Frontal cortex (tissue), 4 donors: ENCODE data around the gene ITGAE. TPM values are rescaled to one million over a fixed set of nuclear protein-coding genes. Genes with fewer than 3 reads are reported as not detected.
"Not testable (repeated sequence)": the region's sequence is repeated elsewhere in the genome, so short reads cannot be mapped to it uniquely, and the experiment has no call there.

Experiments
- DNase-seq, 2 donors: peaks; one replicate each; pipeline ENCODE4 v3.0.0; 2012; ENCODE audit warnings: low spot score in 2 of 2
- FAIRE-seq: peaks from 2 replicates; lab custom pipeline; 2012; peaks lifted over from hg19 to GRCh38; lab: Jason Lieb, UNC
- total RNA-seq: library from RNA; depleted of rRNA; stranded (reverse); fragments of >200 nt; gene quantifications from one replicate; pipeline ENCODE4 v1.2.3, GENCODE V29; 2014
- donor health status: control.
- donor health status: control.
- donor health status: control.

ITGAE gene
- total RNA-seq, 1 donor from 2014 or later = 11.0 TPM

DNA sequence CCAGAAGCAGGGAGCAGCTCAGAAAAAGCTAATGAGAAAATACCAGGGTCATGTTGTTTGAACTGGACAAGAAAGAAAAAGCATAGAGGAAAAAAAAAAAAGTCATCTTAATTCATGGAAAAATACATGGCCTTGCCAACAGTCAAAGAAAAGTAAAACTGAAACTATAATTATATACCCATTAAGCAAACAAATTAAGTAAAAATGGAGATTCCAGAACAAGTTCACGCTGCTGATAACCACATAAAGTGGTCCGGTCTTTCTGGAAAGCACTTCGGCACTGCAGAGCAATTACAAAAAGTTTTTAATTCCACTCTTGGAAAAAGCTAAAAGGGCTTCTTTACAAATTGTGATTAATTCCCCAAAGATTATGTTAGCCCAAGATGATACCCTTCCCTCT is 92.6 kb downstream of the ITGAE start:
- no peak for FAIRE-seq
- DNase-seq = no peak

DNA sequence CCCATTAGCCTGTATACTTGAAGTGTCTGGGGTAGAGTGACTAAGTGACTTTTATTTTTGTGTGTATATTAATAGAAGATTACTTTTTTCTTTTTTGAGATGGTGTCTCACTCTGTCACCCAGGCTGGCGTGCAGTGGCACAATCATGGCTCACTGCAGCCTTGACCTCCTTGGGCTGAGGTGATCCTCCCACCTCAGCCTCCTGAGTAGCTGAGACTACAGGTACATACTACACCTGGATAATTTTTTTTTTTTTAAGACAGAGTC is 95.3 kb downstream of the ITGAE start:
- DNase-seq, FAIRE-seq: not testable (repeated sequence)

DNA sequence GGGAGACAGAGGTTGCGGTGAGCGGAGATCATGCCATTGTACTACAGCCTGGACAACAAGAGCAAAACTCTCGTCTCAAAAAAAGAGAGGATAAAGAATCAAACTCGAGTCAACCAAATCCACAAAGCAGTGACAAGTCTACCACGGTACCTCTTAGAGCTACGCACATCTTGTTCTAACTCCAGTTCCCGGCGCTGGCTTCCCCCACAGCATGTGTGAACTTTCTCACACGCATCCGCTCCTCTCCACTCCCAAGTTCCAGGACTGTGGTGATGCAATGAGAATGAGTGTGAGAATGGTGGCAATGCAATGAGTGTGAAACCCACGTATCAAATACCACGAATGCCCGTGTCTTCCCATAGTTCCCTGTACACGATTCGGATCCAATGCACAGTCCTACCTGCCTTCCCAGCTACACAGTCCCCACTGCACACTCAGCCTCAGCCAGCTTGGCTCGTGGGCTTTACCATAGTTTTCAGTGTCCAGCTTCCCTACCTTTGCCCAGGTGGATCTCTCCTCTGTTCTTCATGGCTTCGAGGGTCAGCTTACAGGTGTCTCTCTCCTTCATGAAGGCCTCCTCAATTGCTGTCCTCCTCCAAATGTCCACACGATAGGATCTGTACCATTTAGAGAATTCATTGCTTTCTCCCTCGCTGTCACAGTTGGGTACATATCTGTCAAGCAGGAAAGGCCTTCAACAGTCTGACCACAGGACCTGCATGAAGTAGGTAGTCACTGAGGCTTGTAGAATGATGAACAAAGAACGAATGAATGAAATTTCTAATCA is 95.9 kb downstream of the ITGAE start:
- DNase-seq (no peak), FAIRE-seq (no peak)

DNA sequence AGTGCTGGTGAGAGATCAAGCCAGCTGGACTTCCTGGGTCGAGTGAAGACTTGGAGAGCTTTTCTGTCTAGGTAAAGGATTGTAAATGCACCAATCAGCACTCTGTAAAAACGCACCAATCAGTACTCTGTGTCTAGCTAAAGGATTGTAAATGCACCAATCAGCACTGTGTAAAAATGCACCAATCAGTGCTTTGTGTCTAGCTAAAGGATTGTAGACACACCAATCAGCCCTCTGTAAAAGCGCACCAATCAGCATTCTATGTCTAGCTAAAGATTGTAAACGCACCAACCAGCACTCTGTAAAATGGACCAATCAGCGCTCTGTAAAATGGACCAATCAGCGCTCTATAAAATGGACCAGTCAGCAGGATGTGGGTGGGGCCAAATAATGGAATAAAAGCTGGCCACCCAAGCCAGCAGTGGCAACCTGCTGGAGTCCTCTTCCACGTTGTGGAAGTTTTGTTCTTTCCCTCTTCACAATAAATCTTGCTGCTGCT is 98.9 kb downstream of the ITGAE start:
- DNase-seq, FAIRE-seq: not testable (repeated sequence)

DNA sequence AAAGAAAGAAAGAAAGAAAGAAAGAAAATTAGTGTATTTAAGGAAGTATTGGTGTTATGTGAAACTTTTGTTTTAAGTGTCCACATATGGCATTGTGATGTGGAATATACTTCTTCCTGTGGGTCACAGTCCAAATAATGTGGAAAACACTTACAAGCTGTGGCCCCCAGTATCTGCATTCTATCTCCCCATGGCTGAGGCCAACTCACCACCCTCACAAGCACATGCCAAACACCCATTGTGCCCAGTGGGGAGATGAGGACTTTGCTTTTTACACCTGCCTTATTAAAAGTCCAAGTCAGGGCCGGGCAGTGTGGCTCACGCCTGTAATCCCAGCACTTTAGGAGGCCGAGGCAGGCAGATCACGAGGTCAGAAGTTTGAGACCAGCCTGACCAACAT is 101.0 kb downstream of the ITGAE start:
- no peak for DNase-seq
- no peak for FAIRE-seq

DNA sequence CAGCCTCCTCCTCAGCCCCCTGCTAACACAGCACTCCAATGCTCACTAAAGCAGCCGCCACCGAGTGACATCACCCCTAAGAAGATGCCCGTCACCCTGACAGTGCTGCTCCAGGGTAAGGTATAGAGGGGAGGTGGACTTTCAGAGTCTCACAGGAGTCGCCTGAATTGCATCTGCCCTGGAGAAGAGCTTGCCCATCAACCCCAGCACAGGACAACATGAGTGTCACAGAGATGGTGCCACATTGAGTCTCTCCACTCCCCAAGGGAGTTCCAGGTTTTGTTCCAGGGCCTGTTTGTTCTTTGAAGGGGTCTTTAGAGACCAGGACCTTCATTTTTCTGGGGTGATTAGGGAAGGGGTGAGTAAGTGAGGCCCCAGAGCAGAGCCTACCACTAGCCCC is 102.8 kb downstream of the ITGAE start:
- FAIRE-seq = no peak
- no peak for DNase-seq

DNA sequence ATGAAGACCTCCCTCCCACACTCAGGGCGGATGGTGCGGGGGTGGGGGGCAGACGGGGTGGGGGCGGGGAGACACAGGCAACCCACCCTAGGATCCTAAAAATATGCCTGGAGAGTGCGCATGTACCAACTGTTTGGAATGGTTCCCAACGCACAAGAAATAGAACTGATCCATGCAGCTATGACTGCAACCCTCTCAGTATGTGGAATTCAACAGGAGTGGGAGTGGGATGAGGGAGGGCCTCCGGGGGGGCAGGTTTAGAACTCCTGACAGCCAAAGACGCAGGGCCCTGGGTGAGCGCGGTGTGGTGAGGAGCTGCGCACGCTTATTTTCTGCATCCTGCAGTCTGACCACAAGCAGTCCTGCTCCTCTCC is 103.9 kb downstream of the ITGAE start:
- FAIRE-seq (no peak), DNase-seq (no peak)

DNA sequence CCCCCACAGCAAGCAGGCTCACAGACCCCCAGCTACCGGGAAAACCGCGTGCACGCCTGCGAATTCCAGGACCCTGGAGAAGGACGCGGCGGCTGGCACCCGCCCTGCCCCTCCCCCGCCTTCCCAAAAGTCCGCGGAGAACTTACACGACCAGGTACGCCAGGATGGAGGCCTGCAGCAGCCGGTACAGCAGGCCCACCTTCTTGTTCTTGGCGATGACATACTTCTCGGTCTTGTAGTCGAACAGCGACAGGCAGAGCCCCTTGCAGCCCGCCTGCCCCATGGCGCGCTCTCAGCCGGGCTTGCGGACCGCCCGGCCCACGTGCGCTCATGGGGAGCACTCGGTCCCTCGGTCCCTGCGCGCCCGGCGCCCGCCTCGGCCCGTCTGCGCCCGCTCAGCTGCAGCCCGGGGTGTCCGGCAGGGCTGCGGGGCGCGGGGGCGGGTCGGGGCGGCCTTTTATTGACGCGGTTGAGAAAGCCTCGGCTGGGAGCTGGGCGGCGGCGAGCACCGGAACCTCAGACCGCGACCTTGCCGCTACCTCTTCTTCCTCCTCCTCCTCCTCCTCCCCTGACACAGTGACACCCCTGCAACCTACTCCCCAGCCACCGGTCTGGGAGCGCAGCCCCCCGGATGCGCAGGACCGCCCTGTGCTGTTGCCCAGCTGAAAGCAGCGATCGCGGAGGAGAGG is 105.1 kb downstream of the ITGAE start, which contains the start of gene P2RX5:
P2RX5 (minus strand) TSS at position 433 of the 689 bp plus-strand sequence; CDS start at position 283, 150 bp downstream.
- FAIRE-seq (no peak), DNase-seq (no peak)

DNA sequence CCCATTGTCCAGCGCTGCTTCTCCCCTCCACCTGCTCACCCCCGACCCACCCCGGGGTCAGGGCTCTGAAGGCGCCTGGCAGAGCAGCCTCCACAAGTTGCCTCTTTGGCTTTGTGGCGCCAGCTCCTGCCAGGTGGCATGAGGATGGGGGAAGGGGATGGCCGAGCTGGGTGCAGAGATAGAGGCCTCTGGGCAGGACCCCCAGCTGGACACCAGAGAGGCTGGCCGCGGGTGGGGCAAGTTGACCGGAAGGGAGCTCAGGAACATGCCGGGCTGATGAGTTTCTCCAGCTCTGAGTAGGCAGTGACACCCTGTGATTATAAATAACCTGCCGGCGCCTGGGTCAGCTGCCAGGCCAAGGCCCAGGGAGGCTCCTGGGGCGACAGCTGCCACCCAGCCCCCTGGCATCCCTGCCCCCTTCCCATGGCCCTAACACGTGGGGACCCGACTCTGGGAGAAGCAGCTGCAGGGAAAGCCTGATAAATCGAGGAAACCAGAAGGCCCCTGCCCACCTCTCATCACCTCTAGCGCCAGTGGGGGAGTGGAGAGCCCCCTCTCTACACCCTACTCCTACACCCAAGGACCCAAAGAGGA is 105.8 kb downstream of the ITGAE start:
- DNase-seq (no peak), FAIRE-seq (no peak)

DNA sequence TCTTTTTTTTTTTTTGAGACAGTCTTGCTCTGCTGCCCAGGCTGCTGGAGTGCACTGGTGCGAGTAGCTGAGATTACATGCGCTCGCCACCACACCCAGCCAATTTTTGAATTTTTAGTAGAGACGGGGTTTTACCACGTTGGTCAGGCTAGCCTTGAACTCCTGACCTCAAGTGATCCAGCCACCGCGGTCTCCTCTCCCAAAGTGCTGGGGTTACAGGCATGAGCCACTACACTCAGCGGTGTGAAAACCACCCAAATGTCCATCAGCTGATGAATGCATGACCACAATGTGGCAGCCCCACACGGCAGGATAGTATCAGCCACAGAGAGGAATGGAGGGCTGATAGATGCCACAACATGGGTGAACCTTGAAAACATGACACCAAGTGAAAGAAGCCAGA is 107.2 kb downstream of the ITGAE start:
- FAIRE-seq = no peak
- no peak for DNase-seq

DNA sequence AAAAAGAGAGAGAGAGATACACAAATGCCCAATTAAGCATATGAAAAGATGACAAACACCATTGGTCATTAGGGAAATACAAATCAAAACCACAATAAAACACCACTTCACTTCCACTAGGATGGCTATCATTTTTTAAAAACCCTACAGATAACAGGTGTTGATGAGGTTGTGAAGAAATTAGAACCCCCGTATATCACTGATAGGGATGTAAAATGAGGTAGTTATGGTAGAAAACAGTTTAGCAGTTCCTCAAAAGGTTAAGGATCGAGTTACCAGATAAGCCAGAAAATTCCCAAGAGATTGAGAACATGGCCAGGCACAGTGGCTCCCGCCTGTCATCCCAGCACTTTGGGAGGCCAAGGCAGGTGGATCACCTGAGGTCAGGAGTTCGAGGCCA is 107.8 kb downstream of the ITGAE start:
- DNase-seq (no peak), FAIRE-seq (no peak)

DNA sequence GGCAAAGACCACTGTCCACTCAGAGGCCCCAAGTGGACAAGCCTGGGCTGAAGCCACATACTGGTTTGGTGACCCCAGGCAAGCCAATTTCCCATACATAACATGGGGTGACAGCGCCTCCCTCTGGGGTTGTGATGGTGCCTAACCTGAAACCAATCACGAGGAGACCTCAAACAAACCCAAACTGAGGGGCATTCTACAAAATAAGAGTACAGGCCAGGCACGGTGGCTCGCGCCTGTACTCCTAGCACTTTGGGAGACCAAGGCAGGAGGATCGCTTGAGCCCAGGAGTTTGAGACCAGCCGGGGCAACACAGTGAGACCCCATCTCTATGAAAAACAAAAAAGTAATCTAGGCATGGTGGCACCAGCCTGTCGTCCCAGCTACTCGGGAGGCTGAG is 108.6 kb downstream of the ITGAE start:
- FAIRE-seq = no peak
- DNase-seq = no peak

DNA sequence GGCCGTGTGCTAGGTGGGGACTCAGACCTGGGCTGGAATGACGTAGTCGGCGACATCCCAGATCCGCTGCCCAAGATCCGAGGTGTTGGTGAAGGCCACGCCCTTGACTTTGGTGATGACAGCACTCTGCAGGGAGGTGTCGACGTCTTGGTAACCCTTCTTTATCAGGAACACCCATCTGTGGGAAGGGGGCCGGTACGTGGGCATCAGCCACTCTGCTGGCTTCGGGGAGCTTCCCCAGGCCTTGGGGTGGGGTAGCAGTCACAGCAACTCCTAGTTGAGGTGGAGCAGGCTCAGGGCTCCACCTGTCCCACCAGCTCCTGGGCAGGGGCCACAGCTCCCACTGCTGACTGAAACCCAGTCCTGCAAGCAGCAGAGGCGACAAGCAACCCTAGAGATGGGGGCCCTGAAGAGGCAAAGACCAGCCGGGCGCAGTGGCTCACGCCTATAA is 109.3 kb downstream of the ITGAE start:
- no peak for DNase-seq
- FAIRE-seq = no peak

DNA sequence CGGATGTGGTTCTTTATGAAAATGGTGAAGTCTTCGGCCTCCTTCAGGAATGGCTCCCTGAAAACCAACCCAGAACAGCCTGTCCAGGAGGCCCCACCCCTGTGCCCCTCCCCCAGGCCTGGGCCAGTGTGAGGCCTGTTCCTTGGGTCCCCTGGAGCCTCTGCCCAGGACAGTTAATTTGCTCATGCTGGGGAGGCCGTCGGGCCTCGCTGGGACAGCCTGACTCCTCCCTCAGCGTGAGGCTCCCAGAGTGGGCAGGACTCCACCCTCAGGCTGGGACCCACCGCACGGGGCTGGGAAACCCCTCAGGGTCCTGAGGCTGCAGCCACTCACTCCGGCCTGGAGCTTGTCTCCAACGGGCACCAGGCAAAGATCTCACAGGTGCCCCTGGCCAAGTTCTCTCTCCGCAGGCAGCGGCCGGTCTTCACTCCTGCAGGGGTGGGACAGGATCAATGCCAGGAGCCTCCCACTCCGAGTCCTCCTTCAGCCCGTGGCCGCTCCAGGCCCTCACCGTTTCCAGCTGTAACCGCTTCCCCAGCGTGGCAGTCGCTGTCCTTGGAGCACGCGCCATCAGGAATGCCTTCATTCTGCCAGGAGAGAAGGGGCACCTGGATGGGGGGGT is 110.8 kb downstream of the ITGAE start:
- DNase-seq (no peak), FAIRE-seq (no peak)

DNA sequence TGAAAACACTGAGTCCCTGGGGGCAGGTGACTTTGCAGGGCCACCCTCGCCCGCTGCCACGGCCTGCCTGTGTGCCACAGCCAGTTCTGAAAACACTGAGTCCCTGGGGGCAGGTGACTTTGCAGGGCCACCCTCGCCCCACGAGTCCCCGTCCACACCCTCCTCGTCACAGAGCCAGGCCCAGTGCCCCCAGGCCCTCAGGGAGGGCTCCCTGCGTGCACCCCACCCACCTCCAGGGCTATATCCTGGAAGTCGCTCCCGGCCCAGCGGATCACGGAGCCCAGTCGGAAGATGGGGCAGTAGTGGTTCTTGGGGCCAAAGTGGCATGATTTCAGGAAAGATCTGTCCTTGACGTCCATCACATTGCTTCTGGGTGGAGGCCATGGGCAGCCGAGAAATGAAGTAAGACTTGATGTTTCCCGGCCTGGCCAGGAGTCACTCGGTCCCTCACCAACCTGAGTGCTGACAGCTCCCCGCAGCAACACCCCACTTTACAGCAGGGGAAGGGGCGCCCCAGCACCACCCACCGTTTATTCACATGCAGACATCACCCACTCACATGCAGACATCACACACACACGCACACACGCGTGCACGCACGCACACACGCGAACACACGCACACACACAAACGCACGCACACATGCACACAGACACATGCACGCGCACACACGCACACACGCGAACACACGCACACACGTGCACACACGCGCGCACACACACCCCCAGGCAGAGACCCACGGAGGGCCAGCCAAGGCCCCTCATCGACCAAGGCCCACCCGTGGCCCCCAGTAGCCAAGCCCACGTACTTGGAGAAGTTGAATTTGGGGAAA is 111.5 kb downstream of the ITGAE start:
- FAIRE-seq (no peak), DNase-seq (no peak)

DNA sequence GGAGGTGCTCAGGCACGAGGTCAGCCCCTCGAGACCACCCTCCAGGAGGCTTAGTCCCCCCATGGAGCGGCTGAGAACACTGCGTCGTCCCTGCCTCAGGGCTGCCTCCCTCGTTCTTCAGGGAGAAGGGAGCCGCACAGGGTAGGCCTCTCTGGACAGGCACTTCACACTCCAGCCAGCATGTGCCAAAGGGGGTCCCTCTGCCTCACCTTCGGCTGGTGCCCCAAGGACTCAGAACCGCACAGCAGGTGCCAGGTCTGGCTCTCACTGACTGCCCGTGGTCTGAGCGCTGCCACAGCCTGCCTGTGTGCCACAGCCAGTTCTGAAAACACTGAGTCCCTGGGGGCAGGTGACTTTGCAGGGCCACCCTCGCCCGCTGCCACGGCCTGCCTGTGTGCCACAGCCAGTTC is 112.1 kb downstream of the ITGAE start:
- FAIRE-seq (no peak), DNase-seq (no peak)

DNA sequence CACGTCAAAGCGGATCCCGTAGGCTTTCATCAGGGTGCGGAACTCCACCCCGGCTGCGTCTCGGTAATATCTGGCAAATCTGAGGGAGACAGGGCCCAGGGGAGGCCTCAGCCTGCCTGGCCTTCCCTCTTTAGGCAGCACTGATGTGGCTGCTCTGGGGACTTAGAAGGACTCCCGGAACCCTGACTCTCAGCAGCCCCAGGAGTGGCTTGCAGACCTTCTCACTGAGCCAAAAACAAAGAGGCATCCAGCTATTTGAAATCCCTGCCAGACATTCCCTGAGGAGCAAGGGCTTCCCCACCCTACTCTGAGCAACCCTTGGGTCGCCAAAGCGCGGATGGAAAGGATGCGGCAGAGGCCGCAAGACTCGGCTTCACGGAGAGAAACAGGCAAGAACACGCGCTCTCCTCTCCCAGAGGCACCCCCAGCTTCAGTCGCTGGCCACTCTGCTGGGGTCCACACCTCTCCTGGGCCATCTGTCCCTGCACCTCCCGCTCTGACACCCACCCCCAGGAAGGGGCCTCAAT is 112.9 kb downstream of the ITGAE start:
- FAIRE-seq (no peak), DNase-seq (no peak)

DNA sequence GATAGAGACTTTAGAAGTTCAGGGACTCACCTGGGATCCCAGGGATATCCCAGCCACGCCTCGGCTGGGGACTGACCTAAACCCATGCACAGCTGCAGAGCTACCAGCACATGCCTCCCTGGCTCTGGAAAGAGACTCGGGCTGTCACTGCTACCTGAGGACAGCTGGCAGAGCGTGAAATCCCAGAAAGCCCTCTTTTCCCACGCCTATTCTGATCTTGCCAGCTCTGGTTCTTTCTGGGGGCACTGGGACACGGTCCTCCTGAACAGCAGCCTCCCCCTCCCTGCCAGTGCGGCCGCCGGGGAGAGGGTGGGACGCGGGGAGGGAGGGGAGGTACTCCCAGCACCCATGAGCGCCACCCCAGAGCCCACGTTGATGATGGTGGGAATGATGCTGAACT is 115.8 kb downstream of the ITGAE start:
- FAIRE-seq (no peak), DNase-seq (no peak)

DNA sequence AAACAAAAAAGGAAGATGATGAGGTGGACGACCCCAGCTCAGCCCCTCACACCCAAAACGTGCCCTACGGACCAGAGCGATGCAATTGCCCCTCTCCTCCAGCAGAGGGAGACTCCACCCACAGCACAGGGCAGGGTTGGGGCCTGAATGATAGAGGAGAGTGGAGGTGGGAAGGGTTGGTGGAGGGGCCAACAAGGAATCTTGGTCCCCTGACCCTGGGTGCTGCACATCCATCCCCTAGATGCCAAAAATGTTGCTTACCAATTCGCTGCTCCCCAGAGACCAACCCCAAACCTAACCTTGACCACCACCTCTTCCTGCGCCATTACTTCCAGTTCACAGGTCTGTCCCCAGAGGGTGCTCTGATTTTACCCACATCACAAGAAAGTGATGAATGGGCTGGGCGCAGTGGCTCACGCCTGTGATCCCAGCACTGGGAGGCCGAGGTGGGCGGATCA is 117.9 kb downstream of the ITGAE start:
- peak; percentile 64 to 74 for DNase-seq
- no peak for FAIRE-seq
